OCI-LY3 (cell line): Measurements from ENCODE around the gene CRLF2.
"Not testable (repeated sequence)": the region's sequence is repeated elsewhere in the genome, so short reads cannot be mapped to it uniquely, and the experiment has no call there.

ENCODE experiments used
- H2AFZ ChIP-seq: fragments of 200-600, 300-600 bp; shearing (Covaris generic); 2 replicates; pipeline ENCODE4 v1.6.0; 2014; ENCODE audit warnings: antibody characterized with exemption, low read depth, low read length
- H3K27ac ChIP-seq: fragments of 200-600, 300-600 bp; sonication (generic); 2 replicates; pipeline ENCODE4 v1.5.1; 2014; ENCODE audit warnings: mild to moderate bottlenecking, low read length, moderate library complexity, mixed read lengths
- H3K27me3 ChIP-seq: fragments of 200-600, 300-600 bp; sonication (generic); 2 replicates; pipeline ENCODE4 v1.6.1; 2014; ENCODE audit warnings: low read depth, low read length, mixed read lengths
- H3K36me3 ChIP-seq: fragments of 200-600, 300-600 bp; sonication (generic); replicated peaks from 2 replicates; pipeline ENCODE3; 2014; ENCODE audit warnings: low read depth, low read length, mixed read lengths
- H3K4me1 ChIP-seq: fragments of 300-600, 200-600 bp; sonication (generic); 2 replicates; pipeline ENCODE4 v1.6.1; 2014; ENCODE audit warnings: low read length, mixed read lengths
- H3K4me2 ChIP-seq: fragments of 200-600, 300-600 bp; sonication (generic); 2 replicates; pipeline ENCODE4 v1.6.1; 2014; ENCODE audit warnings: low read length, mixed read lengths
- H3K4me3 ChIP-seq: fragments of 300-600, 200-600 bp; sonication (generic); 2 replicates; pipeline ENCODE4 v1.5.1; 2014; ENCODE audit warnings: antibody characterized with exemption, mild to moderate bottlenecking, low read length, moderate library complexity
- H3K79me2 ChIP-seq: fragments of 300-600, 200-600 bp; shearing (Covaris generic); 2 replicates; pipeline ENCODE4 v1.6.1; 2014; ENCODE audit warnings: mild to moderate bottlenecking, low read length, mixed read lengths
- H3K9ac ChIP-seq: fragments of 300-600, 200-600 bp; shearing (Covaris generic); 2 replicates; pipeline ENCODE4 v1.6.0; 2014; ENCODE audit warnings: mild to moderate bottlenecking, low read length, moderate library complexity
- H3K9me3 ChIP-seq: fragments of 200-600, 300-600 bp; shearing (Covaris generic); 2 replicates; pipeline ENCODE4 v1.6.1; 2014; ENCODE audit warnings: low read length, mixed read lengths; ENCODE audit not compliant: insufficient read depth
- H4K20me1 ChIP-seq: fragments of 200-600, 300-600 bp; sonication (generic); 2 replicates; pipeline ENCODE4 v1.6.1; 2016; ENCODE audit warnings: low read length, mixed read lengths; ENCODE audit not compliant: insufficient read depth
- CTCF ChIP-seq: fragments of 200-600, 300-600 bp; sonication (generic); IDR thresholded peaks from 2 replicates; pipeline ENCODE4 v1.5.1; 2014; ENCODE audit warnings: antibody characterized with exemption, low read length, low read depth
- EZH2phosphoT487 ChIP-seq: fragments of 200-600 bp; shearing (Covaris generic); IDR thresholded peaks from 2 replicates; pipeline ENCODE4 v1.6.1; 2018; ENCODE audit warnings: antibody characterized with exemption, mixed run types, low read depth

CRLF2 gene

GRCh38 chrX:1178580-1179057 lies 33.8 kb downstream of the CRLF2 start:
- H2AFZ ChIP-seq, result no peak overlapping the region
- no peak overlapping the region for H3K4me3 ChIP-seq
- H3K4me2 ChIP-seq, result no peak overlapping the region
- peaks cover 4% of the 10 kb centered on the region for H3K36me3 ChIP-seq
- TF ChIP-seq EZH2phosphoT487, result no peak
- no peak for TF ChIP-seq CTCF
- no peak overlapping the region for H3K9ac ChIP-seq
- no peaks in the 10 kb centered on the region for H3K79me2 ChIP-seq
- no peaks in the 10 kb centered on the region for H4K20me1 ChIP-seq
- H3K9me3 ChIP-seq, result peaks cover 8% of the 10 kb centered on the region; the same call in 1 of the 2 replicates
- H3K27ac ChIP-seq, result no peak overlapping the region
- H3K4me1 ChIP-seq, result no peaks in the 10 kb centered on the region
- H3K27me3 ChIP-seq, result no peaks in the 10 kb centered on the region

GRCh38 chrX:1176531-1177320 lies 35.7 kb downstream of the CRLF2 start:
- H3K9ac ChIP-seq, H3K4me2 ChIP-seq, H3K9me3 ChIP-seq, H3K27ac ChIP-seq, H3K36me3 ChIP-seq, H3K4me3 ChIP-seq, H3K27me3 ChIP-seq, H3K79me2 ChIP-seq, H4K20me1 ChIP-seq, H2AFZ ChIP-seq: not testable (repeated sequence)
- peaks cover 19% of the 10 kb centered on the region for H3K4me1 ChIP-seq

GRCh38 chrX:1174609-1175545 lies 37.6 kb downstream of the CRLF2 start:
- not testable (repeated sequence) for H3K9ac ChIP-seq, H4K20me1 ChIP-seq, H3K79me2 ChIP-seq, H2AFZ ChIP-seq, H3K27ac ChIP-seq, H3K36me3 ChIP-seq, H3K4me2 ChIP-seq, H3K4me3 ChIP-seq, H3K27me3 ChIP-seq, H3K9me3 ChIP-seq
- H3K4me1 ChIP-seq, result peaks cover 37% of the 10 kb centered on the region

- H3K4me3 ChIP-seq, result not testable (repeated sequence)
These were observed 39.0 kb downstream of the CRLF2 start for GRCh38 chrX:1173435-1173834.

GRCh38 chrX:1172496-1172895 lies 40.0 kb downstream of the CRLF2 start:
- H3K4me2 ChIP-seq, result peak overlapping the region; percentile 46

More at GRCh38 chrX:1173435-1173834, 39.0 kb downstream of the CRLF2 start:
- H3K9ac ChIP-seq, H4K20me1 ChIP-seq, H3K79me2 ChIP-seq, H2AFZ ChIP-seq, H3K36me3 ChIP-seq, H3K27me3 ChIP-seq, H3K9me3 ChIP-seq: not testable (repeated sequence)
- H3K4me2 ChIP-seq, result peak overlapping the region; percentile 46; the same call in 1 of the 2 replicates
- H3K4me1 ChIP-seq, result peaks cover 46% of the 10 kb centered on the region
- peak overlapping the region; percentile 92 for H3K27ac ChIP-seq

GRCh38 chrX:1171915-1172314 lies 40.5 kb downstream of the CRLF2 start:
- H4K20me1 ChIP-seq, H3K36me3 ChIP-seq, H3K79me2 ChIP-seq, H3K9me3 ChIP-seq, H3K27me3 ChIP-seq: not testable (repeated sequence)
- Histone ChIP-seq H3K9ac (peak overlapping the region; percentile 66), H3K27ac (peak overlapping the region; percentile 92), H2AFZ (0 out of 2 replicates have a peak overlapping the region, but pooled peaks have one; percentile 2), H3K4me1 (peaks cover 50% of the 10 kb centered on the region), H3K4me2 (peak overlapping the region; percentile 46), H3K4me3 (peak overlapping the region; percentile 28)

More at GRCh38 chrX:1172496-1172895, 40.0 kb downstream of the CRLF2 start:
- Histone ChIP-seq H4K20me1 (no peaks in the 10 kb centered on the region), H3K4me3 (peak overlapping the region; percentile 28), H3K27ac (peak overlapping the region; percentile 92), H3K9ac (peak overlapping the region; percentile 66), H3K79me2 (no peaks in the 10 kb centered on the region), H3K9me3 (peaks cover 8% of the 10 kb centered on the region), H3K36me3 (peaks cover 7% of the 10 kb centered on the region), H2AFZ (0 out of 2 replicates have a peak overlapping the region, but pooled peaks have one; percentile 2), H3K4me1 (peaks cover 47% of the 10 kb centered on the region), H3K27me3 (no peaks in the 10 kb centered on the region)
- TF ChIP-seq EZH2phosphoT487, result no peak
- no peak for TF ChIP-seq CTCF
